Activated naive CD4-positive, alpha-beta T cell treated with anti-CD3 and anti-CD28 coated beads, Interleukin-2, amount 10 ng/mL, durations not matched to agents 7 days and 5 days (primary cell): ENCODE results near the gene UTP15.

Experiments used
- CTCF ChIA-PET: fragments of 350-600 bp; sonication (Branson Sonifier 250); formaldehyde crosslinking; loops from one replicate; lab custom pipeline; 2021; ENCODE audit warnings: antibody characterized with exemption; lab: Charles Lee
- DNase-seq: peaks from one replicate; pipeline ENCODE4 v3.0.0-alpha.2; 2020
- H3K27ac Mint-ChIP-seq: one replicate; pipeline ENCODE4 v1.8.0; 2021; ENCODE audit warnings: mild to moderate bottlenecking, moderate library complexity, mixed read lengths
- H3K27me3 Mint-ChIP-seq: one replicate; pipeline ENCODE4 v1.8.0; 2021; ENCODE audit warnings: mild to moderate bottlenecking, mixed read lengths
- H3K36me3 Mint-ChIP-seq: one replicate; pipeline ENCODE4 v1.8.0; 2021; ENCODE audit warnings: mixed read lengths
- H3K4me1 Mint-ChIP-seq: one replicate; pipeline ENCODE4 v1.8.0; 2021; ENCODE audit warnings: mixed read lengths
- H3K4me3 Mint-ChIP-seq: one replicate; pipeline ENCODE4 v1.8.0; 2021; ENCODE audit warnings: mild to moderate bottlenecking, moderate library complexity, mixed read lengths
- H3K9me3 Mint-ChIP-seq: one replicate; pipeline ENCODE4 v1.8.0; 2021; ENCODE audit warnings: mixed read lengths

Gene UTP15

GRCh38 chr5:73591698-73592501 lies 26.4 kb downstream of the UTP15 start:
- Mint-ChIP-seq H3K27ac (no peak overlapping the region), H3K4me1 (no peaks in the 10 kb centered on the region), H3K27me3 (no peaks in the 10 kb centered on the region), H3K36me3 (no peaks in the 10 kb centered on the region), H3K9me3 (no peaks in the 10 kb centered on the region), H3K4me3 (no peak overlapping the region)
- no peak for DNase-seq
- CTCF ChIA-PET = interaction anchor here (1.0 to 7.5 kb wide), 15 partner anchors 15 to 1058 kb away, joined by 3 to 109 read pairs (median 5); no protein-coding TSS in a partner anchor

GRCh38 chr5:73592551-73592950 lies 27.0 kb downstream of the UTP15 start:
- DNase-seq = no peak
- Mint-ChIP-seq H3K4me1 (no peaks in the 10 kb centered on the region), H3K4me3 (no peak overlapping the region), H3K9me3 (no peaks in the 10 kb centered on the region), H3K27ac (no peak overlapping the region), H3K36me3 (no peaks in the 10 kb centered on the region), H3K27me3 (no peaks in the 10 kb centered on the region)
- CTCF ChIA-PET = interaction anchor here (7.5 kb wide), 1 partner anchor 201 kb away, joined by 109 read pairs; no protein-coding TSS in a partner anchor

- CTCF ChIA-PET = interaction anchor here (0.6 to 1.5 kb wide), 5 partner anchors 10 to 235 kb away, joined by 3 to 5 read pairs (median 3); no protein-coding TSS in a partner anchor
- Mint-ChIP-seq H3K27ac (no peak overlapping the region), H3K36me3 (no peaks in the 10 kb centered on the region), H3K4me1 (no peaks in the 10 kb centered on the region), H3K27me3 (peaks cover 6% of the 10 kb centered on the region), H3K9me3 (no peaks in the 10 kb centered on the region), H3K4me3 (no peak overlapping the region)
- peak; percentile 21 for DNase-seq
Measured at GRCh38 chr5:73596705-73597328, 31.3 kb downstream of the UTP15 start.

- CTCF ChIA-PET = no interaction called here
- Mint-ChIP-seq H3K4me3 (no peak overlapping the region), H3K4me1 (no peaks in the 10 kb centered on the region), H3K36me3 (no peaks in the 10 kb centered on the region), H3K9me3 (no peaks in the 10 kb centered on the region), H3K27me3 (peaks cover 6% of the 10 kb centered on the region), H3K27ac (no peak overlapping the region)
- DNase-seq = no peak
Measured at GRCh38 chr5:73599380-73599779, 33.8 kb downstream of the UTP15 start.

GRCh38 chr5:73603998-73604397 lies 38.5 kb downstream of the UTP15 start:
- H3K4me3 Mint-ChIP-seq = no peak overlapping the region
- H3K27me3 Mint-ChIP-seq = peaks cover 6% of the 10 kb centered on the region
- H3K27ac Mint-ChIP-seq = no peak overlapping the region
- no peaks in the 10 kb centered on the region for H3K9me3 Mint-ChIP-seq
- DNase-seq = no peak
- H3K4me1 Mint-ChIP-seq = no peaks in the 10 kb centered on the region
- H3K36me3 Mint-ChIP-seq = no peaks in the 10 kb centered on the region
- CTCF ChIA-PET = no interaction called here

- no peaks in the 10 kb centered on the region for H3K36me3 Mint-ChIP-seq
- no peaks in the 10 kb centered on the region for H3K27me3 Mint-ChIP-seq
- H3K4me1 Mint-ChIP-seq = no peaks in the 10 kb centered on the region
- H3K4me3 Mint-ChIP-seq = no peak overlapping the region
- CTCF ChIA-PET = interaction anchor here (1.7 kb wide), 1 partner anchor 8 kb away, joined by 5 read pairs; no protein-coding TSS in a partner anchor
- no peak for DNase-seq
- H3K27ac Mint-ChIP-seq = no peak overlapping the region
- no peaks in the 10 kb centered on the region for H3K9me3 Mint-ChIP-seq
Measured at GRCh38 chr5:73605223-73606087, 39.9 kb downstream of the UTP15 start.

- Mint-ChIP-seq H3K27ac (no peak overlapping the region), H3K36me3 (no peaks in the 10 kb centered on the region), H3K4me1 (no peaks in the 10 kb centered on the region), H3K27me3 (no peaks in the 10 kb centered on the region), H3K4me3 (no peak overlapping the region), H3K9me3 (no peaks in the 10 kb centered on the region)
- DNase-seq = no peak
- CTCF ChIA-PET = interaction anchor here (0.8 to 1.7 kb wide), 2 partner anchors 9 to 15 kb away, joined by 3 to 5 read pairs; no protein-coding TSS in a partner anchor
Measured at GRCh38 chr5:73606206-73606753, 40.7 kb downstream of the UTP15 start.

- H3K9me3 Mint-ChIP-seq = no peaks in the 10 kb centered on the region
- no peak overlapping the region for H3K27ac Mint-ChIP-seq
- CTCF ChIA-PET = interaction anchor here (1.7 kb wide), 1 partner anchor 10 kb away, joined by 5 read pairs; no protein-coding TSS in a partner anchor
- H3K36me3 Mint-ChIP-seq = no peaks in the 10 kb centered on the region
- no peak for DNase-seq
- no peaks in the 10 kb centered on the region for H3K27me3 Mint-ChIP-seq
- no peak overlapping the region for H3K4me3 Mint-ChIP-seq
- no peaks in the 10 kb centered on the region for H3K4me1 Mint-ChIP-seq
Measured at GRCh38 chr5:73607228-73607627, 41.7 kb downstream of the UTP15 start.

- DNase-seq = no peak
- CTCF ChIA-PET = no interaction called here
- no peak overlapping the region for H3K4me3 Mint-ChIP-seq
- no peaks in the 10 kb centered on the region for H3K9me3 Mint-ChIP-seq
- H3K36me3 Mint-ChIP-seq = no peaks in the 10 kb centered on the region
- no peak overlapping the region for H3K27ac Mint-ChIP-seq
- H3K27me3 Mint-ChIP-seq = peaks cover 14% of the 10 kb centered on the region
- H3K4me1 Mint-ChIP-seq = no peaks in the 10 kb centered on the region
Measured at GRCh38 chr5:73612799-73613198, 47.3 kb downstream of the UTP15 start.

GRCh38 chr5:73615085-73615484 lies 49.5 kb downstream of the UTP15 start:
- CTCF ChIA-PET = no interaction called here
- Mint-ChIP-seq H3K27me3 (peaks cover 18% of the 10 kb centered on the region), H3K36me3 (no peaks in the 10 kb centered on the region), H3K27ac (no peak overlapping the region), H3K9me3 (no peaks in the 10 kb centered on the region), H3K4me1 (no peaks in the 10 kb centered on the region), H3K4me3 (no peak overlapping the region)
- no peak for DNase-seq

GRCh38 chr5:73615947-73616346 lies 50.4 kb downstream of the UTP15 start:
- CTCF ChIA-PET = no interaction called here
- Mint-ChIP-seq H3K27ac (no peak overlapping the region), H3K27me3 (peaks cover 25% of the 10 kb centered on the region), H3K36me3 (no peaks in the 10 kb centered on the region), H3K4me1 (no peaks in the 10 kb centered on the region), H3K9me3 (no peaks in the 10 kb centered on the region), H3K4me3 (no peak overlapping the region)
- DNase-seq = no peak

GRCh38 chr5:73617510-73618279 lies 52.2 kb downstream of the UTP15 start:
- CTCF ChIA-PET = no interaction called here
- Mint-ChIP-seq H3K4me3 (no peak overlapping the region), H3K36me3 (no peaks in the 10 kb centered on the region), H3K9me3 (no peaks in the 10 kb centered on the region), H3K27me3 (peaks cover 36% of the 10 kb centered on the region), H3K4me1 (no peaks in the 10 kb centered on the region), H3K27ac (no peak overlapping the region)
- DNase-seq = no peak

- H3K4me3 Mint-ChIP-seq = no peak overlapping the region
- H3K27ac Mint-ChIP-seq = no peak overlapping the region
- no peaks in the 10 kb centered on the region for H3K36me3 Mint-ChIP-seq
- H3K27me3 Mint-ChIP-seq = peaks cover 42% of the 10 kb centered on the region
- no peaks in the 10 kb centered on the region for H3K4me1 Mint-ChIP-seq
- CTCF ChIA-PET = no interaction called here
- no peak for DNase-seq
- H3K9me3 Mint-ChIP-seq = no peaks in the 10 kb centered on the region
Measured at GRCh38 chr5:73619606-73620333, 54.2 kb downstream of the UTP15 start.
